Glutamatergic neuron (in vitro differentiated cells): ENCODE data around the gene TMEM191C. TPM values are rescaled to one million over a fixed set of nuclear protein-coding genes. Genes with fewer than 3 reads are reported as not detected.
"Not testable (repeated sequence)": the region's sequence is repeated elsewhere in the genome, so short reads cannot be mapped to it uniquely, and the experiment has no call there.

Source experiments
- DNase-seq: peaks from one replicate; pipeline ENCODE4 v3.0.0; 2022
- H3K27ac Mint-ChIP-seq: one replicate; pipeline ENCODE4 v1.8.0; 2020; ENCODE audit warnings: mild to moderate bottlenecking, mixed read lengths, inconsistent platforms; ENCODE audit not compliant: unreplicated experiment
- H3K27me3 Mint-ChIP-seq: one replicate; pipeline ENCODE4 v1.8.0; 2020; ENCODE audit warnings: mild to moderate bottlenecking, moderate library complexity, mixed read lengths, inconsistent platforms; ENCODE audit not compliant: unreplicated experiment
- H3K36me3 Mint-ChIP-seq: one replicate; pipeline ENCODE4 v1.8.0; 2020; ENCODE audit warnings: mild to moderate bottlenecking, mixed read lengths, inconsistent platforms; ENCODE audit not compliant: unreplicated experiment
- H3K4me1 Mint-ChIP-seq: one replicate; pipeline ENCODE4 v1.8.0; 2020; ENCODE audit warnings: mild to moderate bottlenecking, low read depth, mixed read lengths, inconsistent platforms; ENCODE audit not compliant: unreplicated experiment
- H3K4me3 Mint-ChIP-seq: one replicate; pipeline ENCODE4 v1.8.0; 2020; ENCODE audit warnings: mild to moderate bottlenecking, mixed read lengths, inconsistent platforms; ENCODE audit not compliant: unreplicated experiment
- H3K9me3 Mint-ChIP-seq: one replicate; pipeline ENCODE4 v1.8.0; 2020; ENCODE audit warnings: mild to moderate bottlenecking, moderate library complexity, mixed read lengths, inconsistent platforms; ENCODE audit not compliant: unreplicated experiment
- total RNA-seq: library from RNA; stranded (reverse); fragmentation: NEBNext Ultra II Directional; extraction: Animal tissue kit (Norgen Biotek cat#: 25700); gene quantifications from one replicate; pipeline ENCODE4 v1.2.1, GENCODE V29; 2021; ENCODE audit not compliant: unreplicated experiment
- TF ChIP-seq, protein P1 (sequence below): fragments of 200-600 bp; sonication (generic); IDR thresholded peaks from one replicate; pipeline ENCODE4 v1.5.0; 2021; ENCODE audit not compliant: partially characterized antibody, unreplicated experiment

The TMEM191C gene
- total RNA-seq, 1 donor from 2014 or later: 11.5 TPM

DNA sequence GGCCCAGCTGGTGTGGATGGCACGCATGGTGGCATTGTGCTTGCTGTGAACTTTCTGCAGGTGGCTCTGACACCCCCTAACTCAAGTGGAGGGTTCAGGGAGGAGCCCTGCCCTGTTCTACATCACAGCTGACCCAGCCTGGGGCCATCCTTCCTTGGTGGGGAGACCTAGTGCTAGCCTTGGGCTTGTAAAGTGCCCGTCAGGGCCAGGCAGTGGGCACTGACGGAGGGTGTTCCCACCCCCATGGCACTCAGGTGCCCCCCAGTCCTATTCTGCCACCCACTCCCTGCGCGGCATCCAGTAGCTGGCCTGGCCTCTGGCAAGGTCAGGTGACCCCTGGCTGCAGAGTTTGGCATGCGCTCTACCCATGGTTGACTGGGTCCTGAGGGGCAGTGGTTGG is 26.0 kb upstream of the TMEM191C start:
- not testable (repeated sequence) for H3K4me3 Mint-ChIP-seq, H3K27me3 Mint-ChIP-seq, H3K27ac Mint-ChIP-seq, H3K9me3 Mint-ChIP-seq, DNase-seq, H3K36me3 Mint-ChIP-seq
- peaks cover 14% of the 10 kb centered on the region for H3K4me1 Mint-ChIP-seq

DNA sequence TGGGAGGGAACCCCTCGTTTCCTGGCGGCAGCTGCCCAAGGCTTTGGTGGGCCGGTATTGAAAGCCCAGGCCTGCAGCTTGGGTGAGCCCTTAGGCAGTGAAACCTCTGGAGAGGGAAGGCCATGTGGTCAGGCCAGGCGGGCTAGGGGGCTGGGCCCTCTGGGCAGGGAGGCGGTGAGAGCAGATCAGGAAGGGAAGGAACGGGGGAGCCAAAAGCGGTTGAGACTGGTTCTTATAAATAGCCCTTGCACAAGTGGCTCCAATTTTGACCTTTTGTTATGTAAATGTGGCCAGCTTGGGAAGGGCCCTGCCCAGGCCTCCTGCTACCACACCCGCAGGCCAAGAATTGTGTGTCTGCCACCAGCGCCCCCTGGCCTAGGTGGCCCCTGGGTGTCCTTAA is 25.1 kb upstream of the TMEM191C start:
- not testable (repeated sequence) for H3K9me3 Mint-ChIP-seq, H3K27me3 Mint-ChIP-seq, H3K36me3 Mint-ChIP-seq, DNase-seq, H3K4me3 Mint-ChIP-seq, H3K27ac Mint-ChIP-seq
- H3K4me1 Mint-ChIP-seq: peaks cover 14% of the 10 kb centered on the region

DNA sequence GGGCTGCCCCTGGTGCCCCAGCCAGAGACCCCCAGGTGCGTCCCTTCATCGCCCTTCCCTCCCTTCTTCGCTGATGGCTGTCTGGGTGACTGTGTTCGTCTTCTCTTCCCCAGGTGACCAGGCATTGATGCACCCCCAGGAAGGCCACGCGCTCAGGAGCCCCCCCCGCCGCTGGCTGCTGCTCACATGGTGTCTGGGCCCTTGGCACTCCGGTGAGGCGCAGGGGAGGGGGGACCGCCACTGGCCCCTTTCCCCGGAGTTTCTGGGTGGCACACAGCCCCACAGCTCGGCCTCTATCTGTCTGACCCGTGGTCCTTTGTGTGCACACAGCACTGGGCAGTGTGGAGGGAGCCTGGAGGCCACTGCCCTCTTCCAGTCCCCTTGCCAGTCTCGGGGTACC is 24.5 kb upstream of the TMEM191C start:
- H3K27me3 Mint-ChIP-seq, H3K36me3 Mint-ChIP-seq, H3K27ac Mint-ChIP-seq, H3K4me3 Mint-ChIP-seq, H3K9me3 Mint-ChIP-seq: not testable (repeated sequence)
- peak; percentile 17 for DNase-seq
- H3K4me1 Mint-ChIP-seq: peaks cover 16% of the 10 kb centered on the region

DNA sequence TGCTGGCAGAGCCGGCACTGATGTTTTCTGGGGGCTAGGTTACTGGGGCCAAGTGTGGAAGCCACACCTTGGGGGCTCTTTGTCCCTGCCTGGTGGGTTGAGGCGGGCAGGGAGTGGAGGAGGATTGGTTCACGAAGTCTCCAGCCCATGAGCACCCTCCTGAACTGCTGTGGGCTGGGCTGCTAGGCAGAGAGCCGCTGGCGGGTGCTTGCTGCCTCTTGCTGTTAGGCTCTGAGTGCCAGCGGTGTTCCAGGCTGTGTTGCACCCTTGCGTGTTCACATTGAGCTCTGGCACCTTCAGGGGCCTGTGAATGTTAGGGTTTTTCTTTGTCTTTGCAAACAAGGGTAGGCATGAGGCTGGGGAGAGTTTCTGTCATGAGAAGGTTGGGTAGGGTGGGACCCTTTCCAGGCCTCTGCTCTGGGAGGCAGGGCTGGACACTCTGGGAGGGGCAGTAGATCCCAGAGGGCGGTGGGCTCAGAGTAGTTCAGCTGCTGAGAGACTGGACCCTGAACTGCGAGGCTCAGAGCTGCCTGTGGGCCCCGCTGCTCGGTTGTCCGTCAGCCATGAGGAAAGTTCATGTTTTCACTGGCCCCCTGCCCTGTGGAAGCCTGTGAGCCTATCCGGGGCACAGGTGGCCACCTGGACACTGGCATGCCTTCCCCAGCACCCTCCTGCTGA is 24.0 kb upstream of the TMEM191C start:
- peaks cover 8% of the 10 kb centered on the region for H3K27me3 Mint-ChIP-seq
- DNase-seq: peak; percentile 20
- H3K36me3 Mint-ChIP-seq: no peaks in the 10 kb centered on the region
- peaks cover 19% of the 10 kb centered on the region for H3K4me1 Mint-ChIP-seq
- peaks cover 5% of the 10 kb centered on the region for H3K9me3 Mint-ChIP-seq
- TF ChIP-seq, protein P1, sequence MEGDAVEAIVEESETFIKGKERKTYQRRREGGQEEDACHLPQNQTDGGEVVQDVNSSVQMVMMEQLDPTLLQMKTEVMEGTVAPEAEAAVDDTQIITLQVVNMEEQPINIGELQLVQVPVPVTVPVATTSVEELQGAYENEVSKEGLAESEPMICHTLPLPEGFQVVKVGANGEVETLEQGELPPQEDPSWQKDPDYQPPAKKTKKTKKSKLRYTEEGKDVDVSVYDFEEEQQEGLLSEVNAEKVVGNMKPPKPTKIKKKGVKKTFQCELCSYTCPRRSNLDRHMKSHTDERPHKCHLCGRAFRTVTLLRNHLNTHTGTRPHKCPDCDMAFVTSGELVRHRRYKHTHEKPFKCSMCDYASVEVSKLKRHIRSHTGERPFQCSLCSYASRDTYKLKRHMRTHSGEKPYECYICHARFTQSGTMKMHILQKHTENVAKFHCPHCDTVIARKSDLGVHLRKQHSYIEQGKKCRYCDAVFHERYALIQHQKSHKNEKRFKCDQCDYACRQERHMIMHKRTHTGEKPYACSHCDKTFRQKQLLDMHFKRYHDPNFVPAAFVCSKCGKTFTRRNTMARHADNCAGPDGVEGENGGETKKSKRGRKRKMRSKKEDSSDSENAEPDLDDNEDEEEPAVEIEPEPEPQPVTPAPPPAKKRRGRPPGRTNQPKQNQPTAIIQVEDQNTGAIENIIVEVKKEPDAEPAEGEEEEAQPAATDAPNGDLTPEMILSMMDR: no peak
- H3K4me3 Mint-ChIP-seq: peak overlapping the region; percentile 1
- peak overlapping the region; percentile 78 for H3K27ac Mint-ChIP-seq

DNA sequence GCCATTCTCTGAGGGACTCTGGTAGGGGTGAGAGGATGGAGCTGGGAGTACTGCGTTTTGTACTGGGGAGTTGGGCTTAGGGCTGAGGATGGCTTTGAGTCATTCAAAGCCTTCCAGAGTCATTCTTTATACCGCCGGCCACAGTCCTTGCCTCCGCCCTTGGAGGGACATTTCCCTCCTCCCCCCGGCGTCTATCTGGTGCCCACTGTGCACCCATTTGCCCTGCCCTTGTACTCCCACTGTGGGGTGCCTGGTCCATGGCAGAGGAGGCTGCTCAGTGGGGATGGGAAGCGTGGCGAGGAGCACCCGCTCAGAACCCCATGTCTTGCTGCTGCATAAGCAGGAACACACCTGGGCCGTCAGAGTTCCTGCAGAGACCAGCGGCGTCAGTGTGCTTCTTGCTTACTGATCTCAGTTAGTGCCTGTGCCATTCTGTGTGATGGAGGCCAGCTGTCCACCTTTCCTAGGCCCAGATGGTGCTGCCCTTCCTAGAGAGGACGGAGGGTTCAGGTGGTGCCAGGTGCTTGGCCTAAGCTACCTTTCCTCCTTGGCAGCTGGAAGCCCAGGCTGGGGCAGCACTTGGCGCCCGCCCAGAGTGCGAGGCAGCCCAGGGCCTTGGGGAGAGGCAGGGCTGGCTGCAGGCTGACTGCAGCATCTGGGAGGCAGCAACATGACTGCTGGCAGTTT is 23.3 kb upstream of the TMEM191C start:
- peaks cover 8% of the 10 kb centered on the region for H3K27me3 Mint-ChIP-seq
- peaks cover 5% of the 10 kb centered on the region for H3K9me3 Mint-ChIP-seq
- TF ChIP-seq, protein P1: no peak
- H3K27ac Mint-ChIP-seq: peak overlapping the region; percentile 55
- peak; percentile 58 for DNase-seq
- H3K4me3 Mint-ChIP-seq: peak overlapping the region; percentile 1
- H3K36me3 Mint-ChIP-seq: no peaks in the 10 kb centered on the region
- peaks cover 22% of the 10 kb centered on the region for H3K4me1 Mint-ChIP-seq

DNA sequence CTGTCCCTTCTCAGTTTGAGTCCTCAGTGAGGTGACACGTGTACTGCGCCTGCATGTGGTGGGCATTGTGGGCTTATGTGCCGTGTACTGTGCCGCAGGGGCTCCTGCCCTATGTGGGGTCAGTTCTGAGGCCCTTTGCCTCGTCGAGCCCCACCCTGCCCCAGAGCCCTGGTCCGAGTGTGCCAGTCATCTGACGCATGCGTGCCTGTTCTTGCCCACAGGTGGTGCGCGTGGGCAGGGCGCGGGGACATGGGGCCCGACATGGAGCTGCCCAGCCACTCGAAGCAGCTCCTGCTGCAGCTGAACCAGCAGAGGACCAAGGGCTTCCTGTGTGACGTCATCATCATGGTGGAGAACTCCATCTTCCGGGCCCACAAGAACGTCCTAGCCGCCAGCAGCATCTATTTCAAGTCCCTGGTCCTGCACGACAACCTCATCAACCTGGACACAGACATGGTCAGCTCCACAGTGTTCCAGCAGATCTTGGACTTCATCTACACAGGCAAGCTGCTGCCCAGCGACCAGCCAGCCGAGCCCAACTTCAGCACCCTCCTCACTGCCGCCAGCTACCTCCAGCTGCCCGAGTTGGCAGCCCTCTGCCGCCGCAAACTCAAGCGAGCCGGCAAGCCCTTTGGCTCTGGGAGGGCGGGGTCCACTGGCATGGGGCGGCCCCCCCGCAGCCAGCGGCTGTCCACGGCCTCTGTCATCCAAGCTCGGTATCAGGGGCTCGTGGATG is 22.3 kb upstream of the TMEM191C start:
- peaks cover 8% of the 10 kb centered on the region for H3K27me3 Mint-ChIP-seq
- no peak overlapping the region for H3K4me3 Mint-ChIP-seq
- peak; percentile 17 for DNase-seq
- peaks cover 5% of the 10 kb centered on the region for H3K9me3 Mint-ChIP-seq
- TF ChIP-seq, protein P1: no peak
- H3K27ac Mint-ChIP-seq: peak overlapping the region; percentile 55
- H3K4me1 Mint-ChIP-seq: peaks cover 25% of the 10 kb centered on the region
- no peaks in the 10 kb centered on the region for H3K36me3 Mint-ChIP-seq
